Measurements from ENCODE around the gene TWIST1. TPM values are rescaled to one million over a fixed set of nuclear protein-coding genes. Genes with fewer than 3 reads are reported as not detected.

TWIST1 gene
- total and polyA plus RNA-seq, 2 donors: 0.66 to 1.5 TPM

DNA sequence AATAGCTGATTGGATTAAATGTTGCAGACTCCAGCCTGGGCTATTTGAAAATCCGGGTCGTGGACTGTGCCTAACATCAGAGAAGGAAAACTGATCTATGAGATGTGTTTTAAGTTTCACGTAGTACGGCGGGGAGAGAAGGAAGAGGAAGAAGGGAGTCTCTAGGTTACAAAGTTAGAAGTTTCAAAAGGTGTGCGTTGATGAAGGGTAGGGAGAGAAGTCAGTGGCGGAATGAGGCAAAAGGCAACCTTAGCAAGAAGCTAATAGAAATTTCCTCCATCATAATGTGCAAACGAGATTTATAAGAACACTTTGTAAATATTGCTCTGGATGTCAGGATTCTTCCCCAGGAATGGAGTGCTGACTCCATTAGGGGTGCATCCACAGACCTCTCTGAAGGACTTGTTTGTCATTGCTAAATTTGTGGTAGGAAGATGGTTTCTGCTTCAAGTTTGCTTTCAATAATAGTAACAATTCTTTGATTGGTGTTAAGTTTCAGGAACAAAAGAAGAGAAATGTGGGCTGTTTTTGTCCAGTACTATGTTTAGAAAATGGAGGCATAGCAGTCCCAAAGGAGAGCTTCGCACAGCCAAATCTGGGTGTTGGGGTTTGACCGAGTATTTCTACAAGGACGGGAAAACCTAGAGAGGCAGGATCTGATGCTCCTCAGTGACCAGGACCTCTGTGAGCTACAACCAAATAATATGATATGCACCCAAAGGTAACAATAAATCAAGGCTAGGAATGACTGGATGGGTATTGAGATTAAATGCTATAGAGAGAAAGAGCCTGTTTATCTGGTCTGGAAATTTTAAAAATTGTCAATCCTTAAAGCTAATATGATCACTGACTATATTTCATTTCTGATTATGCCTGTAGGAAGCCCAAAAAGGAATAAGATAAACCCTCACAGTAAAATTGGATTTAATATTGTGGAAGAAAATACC lies 8.2 kb downstream of the TWIST1 start:
- H3K27ac ChIP-seq (ENCODE audit: low read depth in 1 of 2, low read length in 1 of 2): no peak overlapping the region
- WGBS: 20% methylated on average over 11 of the region's 11 CpGs
- peaks cover 81 to 98% of the 10 kb centered on the region in 2 donors for H3K27me3 ChIP-seq (ENCODE audit: control insufficient read depth in 2 of 2, insufficient read depth in 1 of 2, low read length in 1 of 2)
- H3K4me1 ChIP-seq (ENCODE audit: control insufficient read depth in 2 of 2, insufficient read depth in 2 of 2, low read length in 2 of 2): peaks cover 0 to 6% of the 10 kb centered on the region in 2 donors
- DNase-seq (ENCODE audit: low read depth in 6 of 9, low spot score in 9 of 9): no peak
- no peak overlapping the region for H3K4me3 ChIP-seq (ENCODE audit: low read length in 2 of 2)
- no peaks in the 10 kb centered on the region for H3K36me3 ChIP-seq (ENCODE audit: control insufficient read depth in 2 of 2, insufficient read depth in 2 of 2, low read length in 1 of 2)
- H3K9me3 ChIP-seq (ENCODE audit: control insufficient read depth in 2 of 2, insufficient read depth in 1 of 2, low read length in 1 of 2): no peaks in the 10 kb centered on the region

- WGBS: 4% methylated on average over 48 of the region's 48 CpGs
- Histone ChIP-seq H3K4me1 (ENCODE audit: control insufficient read depth in 2 of 2, insufficient read depth in 2 of 2, low read length in 2 of 2) (peaks cover 0 to 6% of the 10 kb centered on the region in 2 donors), H3K27me3 (ENCODE audit: control insufficient read depth in 2 of 2, insufficient read depth in 1 of 2, low read length in 1 of 2) (peaks cover 69 to 86% of the 10 kb centered on the region in 2 donors), H3K36me3 (ENCODE audit: control insufficient read depth in 2 of 2, insufficient read depth in 2 of 2, low read length in 1 of 2) (no peaks in the 10 kb centered on the region), H3K27ac (ENCODE audit: low read depth in 1 of 2, low read length in 1 of 2) (no peak overlapping the region), H3K4me3 (ENCODE audit: low read length in 2 of 2) (no peak overlapping the region), H3K9me3 (ENCODE audit: control insufficient read depth in 2 of 2, insufficient read depth in 1 of 2, low read length in 1 of 2) (no peaks in the 10 kb centered on the region)
- DNase-seq (ENCODE audit: low read depth in 6 of 9, low spot score in 9 of 9): peak in 1 of 9 donors; percentile 2
Measured at GRCh38 chr7:19107356-19108146, 9.9 kb downstream of the TWIST1 start.

GRCh38 chr7:19107081-19107355 lies 10.4 kb downstream of the TWIST1 start:
- no peak overlapping the region for H3K4me3 ChIP-seq (ENCODE audit: low read length in 2 of 2)
- no peak overlapping the region for H3K27ac ChIP-seq (ENCODE audit: low read depth in 1 of 2, low read length in 1 of 2)
- H3K27me3 ChIP-seq (ENCODE audit: control insufficient read depth in 2 of 2, insufficient read depth in 1 of 2, low read length in 1 of 2): peaks cover 64 to 81% of the 10 kb centered on the region in 2 donors
- no peaks in the 10 kb centered on the region for H3K36me3 ChIP-seq (ENCODE audit: control insufficient read depth in 2 of 2, insufficient read depth in 2 of 2, low read length in 1 of 2)
- peaks cover 0 to 3% of the 10 kb centered on the region in 2 donors for H3K4me1 ChIP-seq (ENCODE audit: control insufficient read depth in 2 of 2, insufficient read depth in 2 of 2, low read length in 2 of 2)
- H3K9me3 ChIP-seq (ENCODE audit: control insufficient read depth in 2 of 2, insufficient read depth in 1 of 2, low read length in 1 of 2): no peaks in the 10 kb centered on the region
- WGBS: 1% methylated on average over 6 of the region's 6 CpGs
- no peak for DNase-seq (ENCODE audit: low read depth in 6 of 9, low spot score in 9 of 9)

DNA sequence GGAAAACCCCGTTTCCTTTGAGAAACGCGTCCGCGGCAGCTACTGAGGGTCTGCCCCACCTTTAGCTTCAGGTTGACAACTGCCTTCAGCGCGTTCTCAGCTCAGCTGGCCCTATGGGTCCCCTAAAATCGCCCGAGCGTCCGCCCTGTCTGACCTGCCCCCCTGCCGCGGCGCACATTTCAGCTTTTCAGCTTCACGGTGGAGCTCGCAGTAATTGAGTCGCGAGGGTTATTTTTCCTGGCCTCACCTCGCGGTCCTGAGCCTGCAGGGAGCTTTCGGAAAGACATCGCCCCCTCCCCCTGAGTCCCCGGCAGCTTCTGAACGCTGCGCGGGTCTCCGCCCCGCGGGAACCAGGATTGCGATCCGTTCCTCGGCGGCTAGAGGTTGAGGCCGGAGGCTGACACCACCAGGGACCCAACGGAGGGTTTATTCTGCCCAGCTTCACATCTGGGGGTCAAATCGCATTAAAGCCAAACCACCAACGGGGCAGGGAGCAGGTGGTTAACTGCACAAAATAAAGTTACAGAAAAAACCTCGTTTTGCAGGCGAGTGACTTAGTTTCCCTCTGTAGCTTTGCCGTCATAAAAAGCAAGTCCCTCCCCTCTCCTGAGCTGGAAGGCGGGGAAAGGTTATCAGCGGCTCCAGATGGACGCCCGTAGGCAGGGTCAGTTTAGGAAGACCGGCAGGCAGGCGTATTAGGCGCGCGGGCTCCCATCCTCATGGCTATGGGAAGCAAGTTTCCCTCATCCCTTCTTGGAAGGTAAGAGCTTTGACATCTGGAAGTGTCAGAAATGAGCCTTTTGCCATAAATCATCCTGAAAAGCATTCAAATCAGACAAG lies 11.0 kb downstream of the TWIST1 start:
- H3K36me3 ChIP-seq (ENCODE audit: control insufficient read depth in 2 of 2, insufficient read depth in 2 of 2, low read length in 1 of 2): no peaks in the 10 kb centered on the region
- H3K4me1 ChIP-seq (ENCODE audit: control insufficient read depth in 2 of 2, insufficient read depth in 2 of 2, low read length in 2 of 2): peaks cover 0 to 3% of the 10 kb centered on the region in 2 donors
- no peaks in the 10 kb centered on the region for H3K9me3 ChIP-seq (ENCODE audit: control insufficient read depth in 2 of 2, insufficient read depth in 1 of 2, low read length in 1 of 2)
- 6% methylated on average over 49 of the region's 49 CpGs for WGBS
- no peak overlapping the region for H3K27ac ChIP-seq (ENCODE audit: low read depth in 1 of 2, low read length in 1 of 2)
- peaks cover 58 to 79% of the 10 kb centered on the region in 2 donors for H3K27me3 ChIP-seq (ENCODE audit: control insufficient read depth in 2 of 2, insufficient read depth in 1 of 2, low read length in 1 of 2)
- H3K4me3 ChIP-seq (ENCODE audit: low read length in 2 of 2): no peak overlapping the region
- DNase-seq (ENCODE audit: low read depth in 6 of 9, low spot score in 9 of 9): no peak

GRCh38 chr7:19105546-19105945 lies 11.9 kb downstream of the TWIST1 start:
- 9% methylated on average over 4 of the region's 4 CpGs for WGBS
- H3K27ac ChIP-seq (ENCODE audit: low read depth in 1 of 2, low read length in 1 of 2): no peak overlapping the region
- no peaks in the 10 kb centered on the region for H3K9me3 ChIP-seq (ENCODE audit: control insufficient read depth in 2 of 2, insufficient read depth in 1 of 2, low read length in 1 of 2)
- no peak overlapping the region for H3K4me3 ChIP-seq (ENCODE audit: low read length in 2 of 2)
- H3K36me3 ChIP-seq (ENCODE audit: control insufficient read depth in 2 of 2, insufficient read depth in 2 of 2, low read length in 1 of 2): no peaks in the 10 kb centered on the region
- peaks cover 51 to 71% of the 10 kb centered on the region in 2 donors for H3K27me3 ChIP-seq (ENCODE audit: control insufficient read depth in 2 of 2, insufficient read depth in 1 of 2, low read length in 1 of 2)
- no peak for DNase-seq (ENCODE audit: low read depth in 6 of 9, low spot score in 9 of 9)
- peaks cover 0 to 3% of the 10 kb centered on the region in 2 donors for H3K4me1 ChIP-seq (ENCODE audit: control insufficient read depth in 2 of 2, insufficient read depth in 2 of 2, low read length in 2 of 2)

DNA sequence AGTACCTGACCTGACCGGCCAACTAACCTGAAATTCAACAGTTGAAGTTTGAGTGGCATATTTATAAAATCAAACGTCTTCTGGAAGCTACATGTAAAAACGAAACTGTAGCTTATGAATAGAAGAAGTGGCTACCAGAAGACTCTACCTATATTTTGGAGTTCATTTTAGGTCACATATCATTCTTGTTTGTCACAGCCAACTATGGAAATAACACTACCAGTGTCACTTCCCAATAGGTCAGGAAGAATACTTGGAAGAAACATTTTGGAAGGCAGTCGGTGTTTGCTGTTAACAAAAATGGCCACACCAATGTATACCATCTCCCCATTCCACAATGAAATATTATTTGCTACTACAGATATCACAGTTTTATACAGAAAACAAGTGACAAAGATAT lies 12.6 kb downstream of the TWIST1 start:
- Histone ChIP-seq H3K4me3 (ENCODE audit: low read length in 2 of 2) (no peak overlapping the region), H3K4me1 (ENCODE audit: control insufficient read depth in 2 of 2, insufficient read depth in 2 of 2, low read length in 2 of 2) (peaks cover 0 to 3% of the 10 kb centered on the region in 2 donors), H3K9me3 (ENCODE audit: control insufficient read depth in 2 of 2, insufficient read depth in 1 of 2, low read length in 1 of 2) (no peaks in the 10 kb centered on the region), H3K27me3 (ENCODE audit: control insufficient read depth in 2 of 2, insufficient read depth in 1 of 2, low read length in 1 of 2) (peaks cover 46 to 66% of the 10 kb centered on the region in 2 donors), H3K27ac (ENCODE audit: low read depth in 1 of 2, low read length in 1 of 2) (no peak overlapping the region), H3K36me3 (ENCODE audit: control insufficient read depth in 2 of 2, insufficient read depth in 2 of 2, low read length in 1 of 2) (no peaks in the 10 kb centered on the region)
- DNase-seq (ENCODE audit: low read depth in 6 of 9, low spot score in 9 of 9): no peak
- 39% methylated on average over 4 of the region's 4 CpGs for WGBS

DNA sequence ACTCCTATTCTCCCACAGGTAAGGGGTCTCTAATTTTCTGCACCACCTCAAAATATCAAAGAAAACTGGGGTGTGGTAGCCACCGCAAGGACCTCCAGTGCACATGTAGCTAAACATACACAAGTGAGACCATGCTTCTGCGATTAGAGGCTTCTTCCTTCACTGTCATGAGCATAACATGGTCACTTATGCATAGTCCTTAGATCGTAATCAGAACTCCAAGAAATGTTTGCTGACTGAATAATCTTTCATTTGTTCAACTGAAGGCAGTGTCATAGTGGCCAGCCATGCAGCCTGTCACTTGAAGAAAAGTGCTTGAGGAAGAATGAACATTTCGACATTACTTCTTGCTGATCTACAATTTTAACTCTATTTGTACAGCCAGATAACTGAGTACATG lies 14.6 kb downstream of the TWIST1 start:
- Histone ChIP-seq H3K27me3 (ENCODE audit: control insufficient read depth in 2 of 2, insufficient read depth in 1 of 2, low read length in 1 of 2) (peaks cover 28 to 47% of the 10 kb centered on the region in 2 donors), H3K36me3 (ENCODE audit: control insufficient read depth in 2 of 2, insufficient read depth in 2 of 2, low read length in 1 of 2) (no peaks in the 10 kb centered on the region), H3K9me3 (ENCODE audit: control insufficient read depth in 2 of 2, insufficient read depth in 1 of 2, low read length in 1 of 2) (no peaks in the 10 kb centered on the region), H3K4me1 (ENCODE audit: control insufficient read depth in 2 of 2, insufficient read depth in 2 of 2, low read length in 2 of 2) (peaks cover 0 to 3% of the 10 kb centered on the region in 2 donors), H3K4me3 (ENCODE audit: low read length in 2 of 2) (no peak overlapping the region), H3K27ac (ENCODE audit: low read depth in 1 of 2, low read length in 1 of 2) (no peak overlapping the region)
- 90% methylated on average over 4 of the region's 4 CpGs for WGBS
- DNase-seq (ENCODE audit: low read depth in 6 of 9, low spot score in 9 of 9): no peak

- H3K4me1 ChIP-seq (ENCODE audit: control insufficient read depth in 2 of 2, insufficient read depth in 2 of 2, low read length in 2 of 2): no peaks in the 10 kb centered on the region
- WGBS: 82% methylated on average over 2 of the region's 2 CpGs
- no peak overlapping the region for H3K4me3 ChIP-seq (ENCODE audit: low read length in 2 of 2)
- DNase-seq (ENCODE audit: low read depth in 6 of 9, low spot score in 9 of 9): no peak
- no peaks in the 10 kb centered on the region for H3K36me3 ChIP-seq (ENCODE audit: control insufficient read depth in 2 of 2, insufficient read depth in 2 of 2, low read length in 1 of 2)
- no peaks in the 10 kb centered on the region for H3K9me3 ChIP-seq (ENCODE audit: control insufficient read depth in 2 of 2, insufficient read depth in 1 of 2, low read length in 1 of 2)
- H3K27ac ChIP-seq (ENCODE audit: low read depth in 1 of 2, low read length in 1 of 2): no peak overlapping the region
- H3K27me3 ChIP-seq (ENCODE audit: control insufficient read depth in 2 of 2, insufficient read depth in 1 of 2, low read length in 1 of 2): peaks cover 19 to 37% of the 10 kb centered on the region in 2 donors
Measured at GRCh38 chr7:19101909-19102308, 15.5 kb downstream of the TWIST1 start.

Measured in thymus (tissue), 11 donors.